SK-N-SH treated with all-trans-retinoic acid at 6 μM for 48 hours (cell line): ENCODE data around the gene TPGS1.

Source experiments
- CREB5 ChIP-seq: fragments of 250-450 bp; sonication (Bioruptor Pico); IDR thresholded peaks from 2 replicates; pipeline ENCODE4 v1.5.1; 2020; ENCODE audit warnings: low read depth, mild to moderate bottlenecking, moderate library complexity
- PPARA ChIP-seq: fragments of 250-450 bp; sonication (Bioruptor Pico); IDR thresholded peaks from 2 replicates; pipeline ENCODE4 v1.5.0; 2020; ENCODE audit warnings: mild to moderate bottlenecking, borderline replicate concordance
- RARB ChIP-seq: fragments of 250-450 bp; sonication (Bioruptor Pico); IDR thresholded peaks from 2 replicates; pipeline ENCODE4 v1.8.0; 2021; ENCODE audit warnings: mild to moderate bottlenecking, moderate library complexity
- TOX ChIP-seq: fragments of 250-450 bp; sonication (Bioruptor Pico); IDR thresholded peaks from 2 replicates; pipeline ENCODE4 v1.8.0; 2021; ENCODE audit warnings: mild to moderate bottlenecking, moderate library complexity, borderline replicate concordance
- ZC3H10 ChIP-seq: fragments of 250-450 bp; sonication (Bioruptor Pico); IDR thresholded peaks from 2 replicates; pipeline ENCODE4 v1.5.1; 2021; ENCODE audit warnings: mild to moderate bottlenecking, moderate library complexity
- ZFP30 ChIP-seq: fragments of 450-650 bp; formaldehyde crosslinking; IDR thresholded peaks from 2 replicates; pipeline ENCODE4 v1.5.0; 2022; ENCODE audit warnings: mild to moderate bottlenecking, moderate library complexity
- ZNF70 ChIP-seq: fragments of 450-650 bp; formaldehyde crosslinking; IDR thresholded peaks from 2 replicates; pipeline ENCODE4 v1.5.0; 2020; ENCODE audit warnings: mild to moderate bottlenecking, moderate library complexity
- TF ChIP-seq, protein P1 (sequence below): fragments of 250-450 bp; sonication (Bioruptor Pico); IDR thresholded peaks from 2 replicates; pipeline ENCODE4 v1.5.0; 2020; ENCODE audit warnings: mild to moderate bottlenecking, moderate library complexity

GRCh38 chr19:498977-499623 lies 8.2 kb upstream of the TPGS1 start:
- TF ChIP-seq, protein P1, sequence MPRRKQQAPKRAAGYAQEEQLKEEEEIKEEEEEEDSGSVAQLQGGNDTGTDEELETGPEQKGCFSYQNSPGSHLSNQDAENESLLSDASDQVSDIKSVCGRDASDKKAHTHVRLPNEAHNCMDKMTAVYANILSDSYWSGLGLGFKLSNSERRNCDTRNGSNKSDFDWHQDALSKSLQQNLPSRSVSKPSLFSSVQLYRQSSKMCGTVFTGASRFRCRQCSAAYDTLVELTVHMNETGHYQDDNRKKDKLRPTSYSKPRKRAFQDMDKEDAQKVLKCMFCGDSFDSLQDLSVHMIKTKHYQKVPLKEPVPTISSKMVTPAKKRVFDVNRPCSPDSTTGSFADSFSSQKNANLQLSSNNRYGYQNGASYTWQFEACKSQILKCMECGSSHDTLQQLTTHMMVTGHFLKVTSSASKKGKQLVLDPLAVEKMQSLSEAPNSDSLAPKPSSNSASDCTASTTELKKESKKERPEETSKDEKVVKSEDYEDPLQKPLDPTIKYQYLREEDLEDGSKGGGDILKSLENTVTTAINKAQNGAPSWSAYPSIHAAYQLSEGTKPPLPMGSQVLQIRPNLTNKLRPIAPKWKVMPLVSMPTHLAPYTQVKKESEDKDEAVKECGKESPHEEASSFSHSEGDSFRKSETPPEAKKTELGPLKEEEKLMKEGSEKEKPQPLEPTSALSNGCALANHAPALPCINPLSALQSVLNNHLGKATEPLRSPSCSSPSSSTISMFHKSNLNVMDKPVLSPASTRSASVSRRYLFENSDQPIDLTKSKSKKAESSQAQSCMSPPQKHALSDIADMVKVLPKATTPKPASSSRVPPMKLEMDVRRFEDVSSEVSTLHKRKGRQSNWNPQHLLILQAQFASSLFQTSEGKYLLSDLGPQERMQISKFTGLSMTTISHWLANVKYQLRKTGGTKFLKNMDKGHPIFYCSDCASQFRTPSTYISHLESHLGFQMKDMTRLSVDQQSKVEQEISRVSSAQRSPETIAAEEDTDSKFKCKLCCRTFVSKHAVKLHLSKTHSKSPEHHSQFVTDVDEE (CRISPR knock-in tag): no peak
- TF ChIP-seq TOX (no peak), ZFP30 (CRISPR knock-in tag) (no peak), CREB5 (CRISPR knock-in tag) (no peak), PPARA (CRISPR knock-in tag) (no peak), RARB (CRISPR knock-in tag) (no peak), ZC3H10 (CRISPR knock-in tag) (no peak), ZNF70 (CRISPR knock-in tag) (no peak)
